Activated CD4-positive, alpha-beta T cell treated with anti-CD3 and anti-CD28 coated beads, Interleukin-2, amount 50 U/mL, for 1 hour (primary cell): Measurements from ENCODE around the gene ZNF777.
"Not testable (repeated sequence)": the region's sequence is repeated elsewhere in the genome, so short reads cannot be mapped to it uniquely, and the experiment has no call there.

ENCODE experiments used
- DNase-seq: peaks from one replicate; pipeline ENCODE4 v3.0.0-alpha.2; 2020

ZNF777 gene

GRCh38 chr7:149448961-149449360 is 11.9 kb downstream of the ZNF777 start:
- DNase-seq = no peak

GRCh38 chr7:149446026-149446425 is 14.8 kb downstream of the ZNF777 start:
- DNase-seq = not testable (repeated sequence)

GRCh38 chr7:149444287-149444686 is 16.6 kb downstream of the ZNF777 start:
- no peak for DNase-seq

GRCh38 chr7:149443523-149443922 is 17.3 kb downstream of the ZNF777 start:
- DNase-seq = no peak

- DNase-seq = no peak
Observed at GRCh38 chr7:149442924-149443323, 17.9 kb downstream of the ZNF777 start.

- no peak for DNase-seq
Observed at GRCh38 chr7:149440222-149440621, 20.6 kb downstream of the ZNF777 start.

GRCh38 chr7:149436358-149436757 is 24.5 kb downstream of the ZNF777 start:
- DNase-seq = no peak

GRCh38 chr7:149433124-149433523 is 27.7 kb downstream of the ZNF777 start:
- DNase-seq = no peak

GRCh38 chr7:149432121-149432691 is 28.7 kb downstream of the ZNF777 start:
- DNase-seq = no peak

GRCh38 chr7:149431486-149432120 is 29.3 kb downstream of the ZNF777 start:
- DNase-seq = no peak

- no peak for DNase-seq
Observed at GRCh38 chr7:149430192-149430591, 30.7 kb downstream of the ZNF777 start.

- no peak for DNase-seq
Observed at GRCh38 chr7:149427893-149428292, 33.0 kb downstream of the ZNF777 start.

- no peak for DNase-seq
Observed at GRCh38 chr7:149427096-149427680, 33.7 kb downstream of the ZNF777 start.

- DNase-seq = no peak
Observed at GRCh38 chr7:149423449-149424110, 37.3 kb downstream of the ZNF777 start.

- peak; percentile 15 for DNase-seq
Observed at GRCh38 chr7:149422914-149423301, 38.0 kb downstream of the ZNF777 start.

- peak; percentile 66 for DNase-seq
Observed at GRCh38 chr7:149422162-149422913, 38.5 kb downstream of the ZNF777 start.

- no peak for DNase-seq
Observed at GRCh38 chr7:149420006-149420405, 40.9 kb downstream of the ZNF777 start.

- DNase-seq = no peak
Observed at GRCh38 chr7:149415391-149416071, 45.3 kb downstream of the ZNF777 start.

GRCh38 chr7:149414745-149415390 is 46.0 kb downstream of the ZNF777 start:
- DNase-seq = peak; percentile 39

GRCh38 chr7:149414171-149414570 is 46.7 kb downstream of the ZNF777 start:
- no peak for DNase-seq

- not testable (repeated sequence) for DNase-seq
Observed at GRCh38 chr7:149413083-149413482, 47.8 kb downstream of the ZNF777 start.

GRCh38 chr7:149409895-149410294 is 51.0 kb downstream of the ZNF777 start:
- no peak for DNase-seq
